Measurements from ENCODE around the gene CGB8.
"Not testable (repeated sequence)": the region's sequence is repeated elsewhere in the genome, so short reads cannot be mapped to it uniquely, and the experiment has no call there.

Gene CGB8

GRCh38 chr19:49064768-49065611 is 16.1 kb upstream of the CGB8 start, which contains the start of gene NTF4:
Gene NTF4, minus strand, starts transcription at chr19:49064818. Its CDS starts 2,821 bp downstream, at chr19:49061997.
- peak; percentile 86 for DNase-seq (ENCODE audit: low spot score)

- no peak for DNase-seq (ENCODE audit: low spot score)
These were observed 15.2 kb upstream of the CGB8 start for GRCh38 chr19:49064029-49064629.

- DNase-seq (ENCODE audit: low spot score): no peak
These were observed 12.5 kb upstream of the CGB8 start for GRCh38 chr19:49061445-49061844.

GRCh38 chr19:49061000-49061399 is 12.1 kb upstream of the CGB8 start:
- no peak for DNase-seq (ENCODE audit: low spot score)

GRCh38 chr19:49059053-49059452 is 10.1 kb upstream of the CGB8 start:
- no peak for DNase-seq (ENCODE audit: low spot score)

GRCh38 chr19:49058562-49058961 is 9.7 kb upstream of the CGB8 start:
- DNase-seq (ENCODE audit: low spot score): peak; percentile 65

- peak; percentile 85 for DNase-seq (ENCODE audit: low spot score)
These were observed 8.8 kb upstream of the CGB8 start, which contains the start of gene CGB7 for GRCh38 chr19:49057636-49058234. Gene CGB7, minus strand, starts transcription at chr19:49057749. Its CDS starts 2,374 bp downstream, at chr19:49055375.

- DNase-seq (ENCODE audit: low spot score): not testable (repeated sequence)
These were observed 8.1 kb upstream of the CGB8 start for GRCh38 chr19:49056902-49057596.

GRCh38 chr19:49056101-49056901 is 7.4 kb upstream of the CGB8 start:
- DNase-seq (ENCODE audit: low spot score): peak; percentile 82

GRCh38 chr19:49050376-49051033 is 1.6 kb upstream of the CGB8 start:
- not testable (repeated sequence) for DNase-seq (ENCODE audit: low spot score)

- DNase-seq (ENCODE audit: low spot score): not testable (repeated sequence)
These were observed 923 bp upstream of the CGB8 start for GRCh38 chr19:49049834-49050233.

- DNase-seq (ENCODE audit: low spot score): not testable (repeated sequence)
These were observed 5.4 kb downstream of the CGB8 start, which contains the start of gene CGB5 for GRCh38 chr19:49043548-49043947. Gene CGB5, plus strand, starts transcription at chr19:49043848. Its CDS starts 362 bp downstream, at chr19:49044210.

GRCh38 chr19:49042666-49043065 is 6.2 kb downstream of the CGB8 start:
- DNase-seq (ENCODE audit: low spot score): not testable (repeated sequence)

- DNase-seq (ENCODE audit: low spot score): no peak
These were observed 6.7 kb downstream of the CGB8 start for GRCh38 chr19:49042177-49042576.

- not testable (repeated sequence) for DNase-seq (ENCODE audit: low spot score)
These were observed 9.2 kb downstream of the CGB8 start for GRCh38 chr19:49039736-49040135.

- not testable (repeated sequence) for DNase-seq (ENCODE audit: low spot score)
These were observed 10.2 kb downstream of the CGB8 start for GRCh38 chr19:49038557-49039276.

GRCh38 chr19:49038111-49038510 is 10.8 kb downstream of the CGB8 start:
- DNase-seq (ENCODE audit: low spot score): not testable (repeated sequence)

- DNase-seq (ENCODE audit: low spot score): peak; percentile 56
These were observed 12.1 kb downstream of the CGB8 start, which contains the start of gene CGB1 for GRCh38 chr19:49036815-49037214. Gene CGB1, minus strand, starts transcription at chr19:49036895. Its CDS starts 184 bp downstream, at chr19:49036711.

- DNase-seq (ENCODE audit: low spot score): not testable (repeated sequence)
These were observed 17.1 kb downstream of the CGB8 start, which contains the start of gene CGB2 for GRCh38 chr19:49031642-49032301. Gene CGB2, plus strand, starts transcription at chr19:49031890. Its CDS starts 206 bp downstream, at chr19:49032096.

All from ecto neural progenitor cell (in vitro differentiated cells).